ENCODE results near the gene OSBP2.

The OSBP2 gene

DNA sequence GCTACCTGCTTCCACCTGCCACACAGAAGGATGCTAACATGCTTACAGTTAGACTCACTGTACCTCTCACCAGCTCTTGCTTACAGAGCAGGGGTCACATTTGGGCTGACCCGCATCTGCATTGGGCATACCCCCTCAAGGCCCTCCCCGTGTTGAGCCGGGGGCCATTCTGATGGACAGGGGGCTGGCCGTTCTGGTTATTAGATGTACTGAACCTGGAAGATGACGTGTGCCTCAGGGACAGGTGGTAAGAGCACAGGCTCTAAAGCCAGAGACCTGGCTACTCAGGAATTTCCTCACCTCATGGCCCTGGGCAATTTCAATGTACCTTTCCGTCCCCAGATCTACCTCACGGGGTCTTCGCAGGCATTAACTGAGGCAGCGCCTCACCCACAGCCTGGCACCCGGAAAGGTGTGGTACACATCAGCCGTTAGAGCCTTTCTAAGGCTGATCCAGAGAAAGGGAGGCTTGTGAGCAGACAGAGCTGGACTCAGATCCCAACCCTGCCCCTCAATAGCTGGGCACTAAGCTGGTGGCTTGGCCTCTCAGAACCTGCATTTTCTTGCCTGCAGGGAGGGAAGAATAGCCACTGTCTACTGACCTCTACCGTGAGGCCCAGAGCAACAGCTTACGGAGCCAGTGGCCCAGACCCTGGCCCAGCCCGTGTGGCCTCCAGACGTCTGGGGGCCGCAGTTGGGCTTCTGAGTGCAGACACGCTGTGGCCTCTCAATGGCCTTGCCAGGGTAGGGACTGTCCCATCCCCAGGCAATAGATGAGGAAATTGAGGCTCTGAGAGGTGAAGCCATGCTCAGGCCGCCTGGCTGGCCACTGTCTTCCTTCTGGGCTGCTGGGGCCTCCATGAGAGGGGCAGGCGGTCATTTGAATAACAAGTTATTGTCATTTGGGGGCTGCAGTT is 173.3 kb downstream of the OSBP2 start:
- no peak for DNase-seq (ENCODE audit: low read depth, low spot score)

DNA sequence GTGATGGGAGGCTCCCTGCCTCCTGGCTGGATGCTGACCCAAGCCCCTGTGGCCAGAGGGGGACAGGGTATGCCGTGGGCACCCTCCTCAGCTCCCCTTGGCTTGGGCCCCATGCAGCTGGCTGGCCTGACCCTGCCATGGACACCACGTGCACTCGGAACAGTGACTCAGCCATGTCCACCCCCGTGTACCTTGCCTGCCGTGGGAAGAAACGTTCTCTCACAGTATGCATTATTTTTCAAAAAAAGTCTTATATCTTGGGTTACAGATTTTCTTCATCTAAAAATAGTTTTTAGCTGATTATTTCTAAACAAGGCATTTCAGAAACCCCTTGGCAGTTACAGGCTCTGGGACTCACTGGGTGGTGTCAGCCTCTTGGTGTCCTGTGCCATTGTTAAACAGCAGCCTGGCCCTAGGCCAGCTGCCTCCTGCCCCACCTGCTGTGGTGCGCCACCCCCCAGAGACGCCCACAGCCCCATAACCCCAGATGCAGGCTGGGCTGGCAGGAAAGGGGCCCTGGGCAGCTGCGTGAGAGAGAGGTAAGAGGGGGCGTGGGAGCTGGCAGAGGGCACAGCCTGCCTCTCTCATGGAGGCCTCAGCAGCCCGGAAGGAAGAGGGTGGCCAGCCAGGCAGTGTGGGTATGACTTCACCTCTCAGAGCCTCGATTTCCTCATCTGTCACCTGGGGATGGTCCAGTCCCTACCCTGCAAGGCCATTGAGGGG is 174.2 kb downstream of the OSBP2 start:
- no peak for DNase-seq (ENCODE audit: low read depth, low spot score)

DNA sequence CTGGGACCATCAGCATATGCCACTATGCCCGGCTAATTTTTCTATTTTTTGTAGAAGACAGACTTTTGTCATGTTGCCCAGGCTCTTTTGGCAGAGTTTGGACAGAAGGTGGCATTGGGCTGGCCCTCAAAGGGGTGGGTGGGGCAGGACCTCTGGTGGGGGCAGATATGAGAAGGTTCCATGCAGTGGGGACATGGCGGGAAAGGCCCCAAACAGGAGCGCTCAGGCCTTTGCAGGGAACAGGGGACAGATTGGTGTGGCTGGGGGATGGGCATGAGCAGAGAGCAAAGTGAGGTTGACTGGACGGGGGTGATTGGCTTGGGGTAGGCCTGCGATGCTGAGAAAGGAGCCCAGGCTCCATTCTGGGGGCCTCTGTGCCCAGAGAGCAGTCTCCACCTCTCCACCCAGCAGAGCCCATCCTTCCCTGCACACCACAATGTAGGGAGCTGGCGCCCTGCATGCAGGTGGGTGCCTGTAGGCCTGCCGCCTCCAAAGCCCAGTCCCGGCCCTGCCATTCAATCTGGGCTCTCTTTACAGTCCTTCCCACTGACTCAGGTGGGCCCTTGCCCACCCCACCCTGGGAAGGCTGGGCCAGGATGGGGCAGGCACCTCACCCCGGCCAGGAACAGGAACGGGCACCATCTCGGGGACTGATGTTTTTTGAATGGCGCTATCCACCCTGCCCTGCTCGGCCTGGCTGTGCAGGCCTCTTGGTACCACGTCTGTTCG is 175.2 kb downstream of the OSBP2 start:
- no peak for DNase-seq (ENCODE audit: low read depth, low spot score)

DNA sequence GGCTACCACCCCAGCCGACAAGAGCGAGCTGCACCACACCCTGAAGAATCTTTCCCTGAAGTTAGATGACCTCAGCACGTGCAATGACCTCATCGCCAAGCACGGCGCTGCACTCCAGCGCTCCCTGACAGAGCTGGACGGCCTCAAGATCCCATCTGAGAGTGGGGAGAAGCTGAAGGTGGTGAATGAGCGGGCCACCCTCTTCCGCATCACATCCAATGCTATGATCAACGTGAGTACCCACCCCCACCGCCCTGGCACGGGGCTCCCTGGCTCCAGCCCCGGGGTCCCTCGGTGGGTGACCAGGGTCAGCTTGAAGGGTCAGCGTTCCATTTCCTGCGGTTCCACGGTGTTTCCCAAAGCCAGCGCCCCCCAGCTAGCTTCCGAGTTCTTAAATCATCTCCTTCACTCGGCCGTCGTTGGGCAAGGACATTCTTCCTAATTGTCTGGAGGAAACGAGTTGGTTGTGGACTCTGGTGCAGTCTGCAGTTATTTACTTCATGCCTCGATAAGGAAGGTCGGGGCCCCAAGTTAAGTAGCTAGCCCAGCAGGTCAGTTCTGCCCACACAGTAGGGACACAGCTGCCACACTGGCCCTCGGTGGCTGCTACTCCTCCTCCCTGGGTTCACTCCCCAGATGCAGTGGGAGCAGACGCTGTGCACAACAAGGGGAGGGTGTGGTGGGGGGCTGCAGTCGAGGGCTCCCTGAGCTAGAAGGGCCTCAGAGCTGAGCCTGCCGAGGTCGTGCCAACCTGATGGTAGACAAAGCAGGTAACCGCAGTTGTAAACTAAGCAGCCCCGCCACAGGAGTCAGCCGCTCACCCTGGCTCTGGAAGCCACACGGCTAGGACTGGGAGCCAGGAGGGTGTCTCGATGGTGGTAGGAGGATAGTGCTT is 176.0 kb downstream of the OSBP2 start:
- no peak for DNase-seq (ENCODE audit: low read depth, low spot score)

DNA sequence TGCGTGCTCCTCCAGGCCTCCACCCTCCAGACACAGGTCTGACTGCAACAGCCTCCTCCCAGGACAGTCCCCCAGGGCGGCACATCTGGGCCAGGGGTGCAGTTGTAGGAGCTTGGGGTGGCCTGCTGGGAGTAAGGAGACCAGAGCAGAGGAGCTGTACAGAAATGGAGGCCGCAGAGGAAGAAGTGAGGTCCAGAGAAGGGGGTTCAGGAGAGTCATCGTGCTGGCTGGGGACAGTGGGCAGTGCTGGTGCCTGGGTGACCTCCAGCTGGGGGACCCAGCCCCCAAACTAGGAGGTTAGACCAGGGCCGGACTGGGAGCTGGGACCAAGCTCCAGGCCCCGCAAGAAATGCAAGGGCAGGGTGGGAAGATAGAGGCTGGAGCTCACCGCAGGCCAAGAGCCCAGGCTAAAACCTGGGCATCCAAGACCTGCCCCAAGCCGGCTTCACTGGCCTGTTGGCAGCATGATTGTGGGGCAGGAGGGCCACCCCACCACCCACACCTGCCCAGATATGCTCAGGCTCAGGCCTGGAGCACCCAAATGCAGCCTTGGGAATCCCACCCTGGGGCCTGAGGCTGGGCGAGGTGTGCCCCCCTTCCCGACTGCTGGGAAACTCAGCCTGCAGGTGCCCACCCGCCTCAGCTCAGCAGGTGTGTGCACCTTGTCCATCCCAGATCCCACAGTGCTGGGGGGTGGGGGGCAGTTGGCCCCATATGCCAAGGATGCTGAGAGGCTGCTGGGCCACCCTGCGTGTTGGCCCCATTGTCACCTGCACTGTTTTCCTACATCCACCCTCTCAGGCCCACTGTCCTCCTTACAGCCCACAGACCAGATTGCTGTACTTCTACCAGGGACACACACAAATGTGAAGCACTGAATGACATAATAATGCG is 177.0 kb downstream of the OSBP2 start:
- no peak for DNase-seq (ENCODE audit: low read depth, low spot score)

DNA sequence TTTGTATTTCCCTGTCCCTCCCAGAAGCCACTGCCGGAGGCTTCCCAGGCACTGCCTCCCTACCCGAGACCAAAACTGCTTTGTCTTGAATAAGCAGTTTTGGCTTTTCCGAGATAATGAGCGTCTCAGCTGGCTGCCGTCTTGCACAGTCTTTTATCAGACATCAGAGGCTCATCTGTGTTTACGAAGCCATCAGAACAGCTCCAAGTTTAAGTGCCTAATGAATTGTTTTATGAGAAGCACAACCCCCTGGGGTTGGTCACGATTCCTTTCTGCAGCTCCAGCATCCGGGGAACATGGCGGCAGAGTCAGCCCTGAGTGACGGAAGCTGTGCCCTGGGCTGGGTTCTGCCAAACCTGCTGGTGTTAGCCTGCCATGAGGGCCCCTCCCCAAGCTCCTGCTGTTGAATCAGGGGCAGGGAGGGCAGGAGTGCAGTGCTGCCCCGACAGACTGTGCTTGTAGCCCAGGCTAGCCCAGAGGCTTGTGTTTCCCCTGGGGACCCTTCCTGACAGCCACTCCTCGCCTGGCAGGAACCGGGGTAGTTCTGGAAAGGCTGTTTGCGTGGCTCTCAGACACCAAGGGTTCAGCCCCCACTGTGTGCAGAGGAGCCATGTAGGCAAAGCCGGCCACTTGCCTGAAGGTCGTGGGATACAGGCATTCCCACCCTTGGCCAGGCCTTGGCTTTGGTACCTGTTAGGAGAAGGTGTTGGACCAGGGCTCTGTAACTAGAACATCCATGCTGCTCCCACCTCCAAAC is 177.8 kb downstream of the OSBP2 start:
- no peak for DNase-seq (ENCODE audit: low read depth, low spot score)

DNA sequence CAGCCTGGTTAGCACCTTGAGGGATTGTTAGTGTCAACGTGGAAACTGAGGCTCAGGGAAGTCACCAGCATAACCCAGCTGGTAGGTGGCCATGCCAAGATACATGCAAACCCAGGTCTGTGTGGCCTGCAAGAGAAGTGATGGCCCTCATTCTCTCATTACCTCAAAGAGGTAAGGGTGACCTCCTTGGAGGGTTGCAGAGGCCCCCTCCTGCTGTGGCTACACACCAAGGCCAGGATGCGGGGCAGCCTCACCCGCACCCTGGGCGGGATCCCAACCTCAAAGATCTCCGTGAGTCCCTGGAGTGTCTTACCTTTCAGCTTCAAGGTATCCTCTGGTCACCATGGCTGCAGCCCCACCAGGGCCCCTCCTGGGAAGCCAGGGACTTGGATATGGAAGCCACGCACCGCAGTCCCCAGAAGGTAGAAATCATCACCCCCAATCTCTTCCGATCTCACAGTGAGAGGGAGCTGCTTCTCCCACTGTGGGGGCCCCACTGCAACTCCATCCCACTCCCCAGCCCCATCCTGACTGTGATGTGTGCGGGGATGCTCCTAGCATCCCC is 178.5 kb downstream of the OSBP2 start:
- DNase-seq (ENCODE audit: low read depth, low spot score) = no peak

DNA sequence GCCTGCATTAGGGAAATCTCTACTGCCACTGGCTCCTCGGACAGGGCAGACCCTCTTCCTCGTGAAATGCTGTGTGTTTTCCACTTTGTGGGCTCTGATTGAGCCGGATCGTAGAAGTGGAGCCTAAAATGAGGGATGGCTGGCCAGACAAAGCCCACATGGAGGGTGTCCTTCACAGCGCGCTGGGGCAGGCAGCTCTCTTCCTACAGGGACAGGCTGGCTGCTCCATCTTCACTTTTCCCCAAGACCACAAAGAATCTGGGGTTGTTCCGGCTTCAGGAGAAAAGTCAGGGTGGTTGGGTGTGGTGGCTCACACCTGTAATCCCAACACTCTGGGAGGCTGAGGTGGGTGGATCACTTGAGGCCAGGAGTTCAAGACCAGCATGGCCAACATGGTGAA is 179.0 kb downstream of the OSBP2 start:
- DNase-seq (ENCODE audit: low read depth, low spot score) = no peak

DNA sequence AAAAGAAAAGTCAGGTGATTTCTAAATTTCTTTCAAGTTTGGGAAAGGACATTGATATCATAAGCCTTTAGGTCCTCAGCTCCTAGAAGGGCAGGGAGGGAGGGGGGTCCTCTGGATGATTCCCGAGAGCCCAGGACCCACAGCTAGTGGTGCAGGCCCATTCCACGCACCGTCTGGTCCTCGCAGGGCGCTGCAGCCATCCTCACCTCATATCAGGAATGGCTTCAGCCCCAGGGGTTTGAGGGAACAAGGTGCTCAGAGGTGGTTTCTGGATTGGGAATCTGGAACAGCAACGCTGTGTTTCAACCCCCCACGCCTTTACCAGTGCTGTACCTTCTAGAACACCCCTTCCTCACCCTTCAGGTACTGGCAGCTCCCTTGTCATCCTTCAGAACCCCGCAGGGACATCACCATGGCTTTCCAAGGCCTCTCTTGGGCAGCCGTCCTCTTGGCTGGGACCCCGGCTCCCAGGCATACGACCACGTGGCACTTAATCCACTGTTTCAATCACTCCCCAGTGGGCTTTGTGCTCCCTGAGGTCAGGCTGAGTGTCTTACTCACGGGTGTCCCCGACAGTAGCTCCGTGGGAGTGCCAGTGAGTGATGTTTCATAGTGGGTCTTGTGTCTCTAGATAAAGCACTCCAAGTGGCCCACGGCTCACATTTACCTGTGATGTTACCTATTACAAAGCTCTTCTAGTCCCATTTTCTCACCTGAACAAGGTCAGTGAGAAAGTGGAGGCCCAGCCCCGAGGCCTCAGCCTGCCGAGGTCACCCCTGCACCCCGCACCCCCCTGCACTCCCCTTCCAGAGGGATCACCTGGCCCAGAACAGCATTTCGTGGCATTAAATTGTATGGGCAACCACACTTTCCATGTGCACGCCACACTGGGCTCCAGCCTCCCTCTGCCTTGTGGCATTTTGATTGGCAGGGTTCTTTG is 180.0 kb downstream of the OSBP2 start:
- DNase-seq (ENCODE audit: low read depth, low spot score) = no peak

DNA sequence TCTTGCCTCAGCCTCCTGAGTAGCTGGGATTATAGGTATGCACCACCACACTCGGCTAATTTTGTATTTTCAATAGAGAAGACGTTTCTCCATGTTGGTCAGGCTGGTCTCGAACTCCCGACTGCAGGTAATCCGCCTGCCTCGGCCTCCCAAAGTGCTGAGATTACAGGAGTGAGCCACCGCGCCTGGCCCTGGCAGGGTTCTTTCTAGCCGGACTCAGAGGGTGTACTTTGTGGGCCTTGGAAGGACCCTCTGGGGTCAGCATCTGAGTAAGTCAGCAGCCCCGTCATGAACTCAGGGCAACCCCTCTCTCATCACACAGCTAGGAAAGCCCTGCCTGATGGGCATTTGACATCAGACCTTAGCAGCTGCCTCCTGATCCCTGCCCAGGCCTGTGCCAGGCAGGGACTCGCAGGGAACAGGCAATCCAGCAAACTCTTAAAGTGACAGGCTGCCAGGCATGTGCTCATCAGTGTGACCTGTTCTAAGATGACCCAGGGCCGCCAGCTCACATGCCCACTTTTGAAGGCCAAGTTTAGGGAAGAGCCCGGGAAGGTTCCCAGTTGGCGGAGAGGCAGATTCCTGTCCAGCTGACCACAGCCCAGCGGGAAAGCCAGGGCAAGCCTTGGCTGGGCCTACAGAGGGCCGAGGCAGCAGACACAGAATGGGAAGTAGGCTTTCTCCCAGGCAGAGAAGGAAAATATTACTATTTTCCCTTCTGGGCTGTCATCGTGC is 181.0 kb downstream of the OSBP2 start:
- DNase-seq (ENCODE audit: low read depth, low spot score) = no peak

DNA sequence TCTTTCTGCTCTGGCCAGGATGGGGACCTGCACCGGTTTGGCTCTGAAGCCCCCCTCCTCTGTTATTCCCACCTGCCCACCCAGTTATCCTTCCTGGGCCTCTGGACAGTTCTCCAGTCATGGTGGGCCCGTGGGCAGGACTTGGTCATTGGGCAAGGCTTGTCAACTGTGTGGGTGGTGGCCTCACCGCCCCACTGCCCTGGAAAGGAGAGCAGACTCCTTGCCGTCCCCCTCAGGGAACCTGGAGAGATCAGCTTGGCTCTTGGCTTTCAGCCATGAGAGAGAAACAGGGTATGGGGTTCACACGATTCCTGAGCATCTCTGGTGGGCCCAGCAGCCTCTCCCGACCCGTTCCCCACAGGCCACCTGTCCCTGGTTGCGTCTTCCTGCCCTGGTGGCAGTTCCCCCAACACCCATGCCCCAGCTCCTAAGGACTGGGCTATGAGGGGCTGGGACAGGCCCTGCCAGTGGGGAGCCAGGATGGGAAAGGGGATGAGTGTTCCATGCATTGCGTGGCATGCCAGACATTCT is 181.6 kb downstream of the OSBP2 start:
- DNase-seq (ENCODE audit: low read depth, low spot score) = no peak

DNA sequence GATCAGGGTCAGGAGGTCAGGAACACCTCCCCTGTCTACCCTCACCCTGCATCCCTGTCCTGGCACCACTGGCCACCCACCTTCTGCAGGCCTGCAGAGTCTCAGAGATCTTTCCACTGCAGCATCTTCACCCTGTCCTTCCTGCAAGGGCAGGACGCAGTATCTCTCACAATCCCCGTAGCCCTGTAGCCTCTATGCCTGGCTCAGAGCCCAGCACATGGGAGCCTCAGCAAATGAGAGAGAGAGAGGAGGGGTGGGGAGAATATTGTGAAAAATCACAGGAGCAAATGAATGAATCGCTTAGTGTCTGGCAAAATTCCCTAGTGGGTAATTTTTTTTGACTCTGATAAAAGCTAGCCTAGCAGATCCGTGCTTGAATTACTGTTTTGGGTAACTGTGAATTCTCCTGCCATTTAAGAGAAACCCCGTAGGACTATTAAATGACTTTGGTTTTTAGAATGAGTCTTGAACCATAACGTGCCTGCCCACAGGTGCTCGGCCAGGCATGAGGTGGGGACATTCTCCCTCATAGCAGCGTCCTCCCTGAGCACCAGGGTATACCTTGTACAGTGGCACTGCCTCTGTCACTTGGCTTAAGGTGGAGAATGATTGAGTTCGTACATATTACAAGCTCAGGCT is 182.4 kb downstream of the OSBP2 start:
- DNase-seq (ENCODE audit: low read depth, low spot score) = no peak

DNA sequence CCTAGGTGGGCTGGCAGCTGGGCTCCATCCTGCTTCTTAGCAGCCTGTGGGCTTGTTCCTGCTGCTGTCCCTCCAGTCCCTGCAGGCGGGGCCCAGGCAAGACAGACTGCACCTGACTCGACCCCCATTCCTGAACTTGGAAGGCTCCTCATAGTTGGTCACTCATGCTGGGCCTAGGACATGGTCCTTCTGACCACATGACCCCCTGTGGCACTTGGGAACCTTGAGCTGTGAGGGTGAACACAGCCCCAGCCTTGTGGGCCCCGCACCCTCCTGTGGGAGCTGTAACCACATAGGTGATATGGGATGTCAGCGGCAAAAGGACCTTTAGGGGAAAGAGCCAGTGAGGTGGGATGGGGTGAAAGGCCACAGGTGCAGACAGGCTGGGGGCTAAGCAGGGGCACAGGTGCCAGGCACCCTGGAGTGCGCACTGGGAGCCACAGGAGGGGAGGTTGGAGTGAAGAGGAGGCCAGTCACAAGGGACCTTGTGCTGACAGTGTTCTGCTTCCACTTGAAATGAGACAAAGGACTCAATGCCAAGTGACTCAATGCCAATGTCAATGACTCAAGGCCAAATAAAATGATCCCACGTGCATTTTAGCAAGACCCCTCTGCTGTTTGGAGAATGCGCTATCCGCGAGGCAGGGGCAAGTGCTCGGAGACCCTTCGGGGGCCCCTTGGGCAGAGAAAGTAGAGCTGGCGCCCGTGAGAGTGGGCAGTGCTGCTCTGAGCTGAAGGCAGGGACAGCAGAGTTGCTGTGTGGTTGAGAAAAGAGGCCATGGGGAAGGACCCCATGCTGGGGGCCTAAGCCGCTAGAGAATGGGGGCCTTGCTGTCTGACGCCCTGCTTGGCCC is 183.2 kb downstream of the OSBP2 start:
- DNase-seq (ENCODE audit: low read depth, low spot score) = no peak

DNA sequence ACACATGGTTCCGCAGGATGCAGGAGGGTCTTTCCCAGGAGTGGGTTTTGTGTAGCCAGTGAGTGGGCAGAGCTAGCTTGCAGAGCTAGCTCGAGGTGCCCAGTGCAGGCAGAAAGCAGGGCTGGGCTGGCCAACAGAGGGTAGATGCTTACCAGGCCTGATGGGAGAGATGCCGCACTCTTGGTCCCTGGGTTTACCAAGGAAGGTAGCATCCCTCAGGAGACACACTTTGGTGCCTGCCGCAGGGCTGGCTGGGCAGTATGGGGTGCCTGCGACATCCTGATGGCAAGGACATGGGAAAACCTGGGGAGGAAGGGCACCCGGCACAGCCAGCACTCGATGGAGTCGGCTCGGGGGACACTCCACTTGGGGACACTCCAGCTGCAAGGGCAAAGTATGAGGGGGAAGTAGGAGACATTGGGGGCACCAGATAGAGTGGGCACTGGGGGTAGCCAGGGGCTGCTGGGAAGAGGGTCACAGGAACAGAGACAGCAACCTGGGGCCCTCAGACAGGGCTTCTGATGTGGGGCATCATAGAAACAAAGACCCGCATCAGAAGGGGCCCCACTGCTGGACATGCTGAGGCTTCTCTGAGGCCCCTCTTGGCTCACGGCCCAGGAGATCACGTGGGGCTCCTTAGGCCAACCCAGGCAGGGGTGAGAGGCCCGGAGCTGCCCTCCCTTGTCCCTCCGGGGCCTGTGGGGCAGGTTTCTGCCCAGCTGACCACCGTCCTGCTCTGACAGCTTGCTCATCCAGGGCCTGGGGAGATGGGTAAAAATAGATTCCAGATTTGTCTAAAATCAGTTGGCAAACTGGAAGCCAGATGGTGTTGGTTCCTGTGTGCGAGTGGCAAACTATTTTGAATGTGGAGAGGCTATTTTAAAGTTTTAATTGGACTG is 184.1 kb downstream of the OSBP2 start:
- DNase-seq (ENCODE audit: low read depth, low spot score) = no peak

DNA sequence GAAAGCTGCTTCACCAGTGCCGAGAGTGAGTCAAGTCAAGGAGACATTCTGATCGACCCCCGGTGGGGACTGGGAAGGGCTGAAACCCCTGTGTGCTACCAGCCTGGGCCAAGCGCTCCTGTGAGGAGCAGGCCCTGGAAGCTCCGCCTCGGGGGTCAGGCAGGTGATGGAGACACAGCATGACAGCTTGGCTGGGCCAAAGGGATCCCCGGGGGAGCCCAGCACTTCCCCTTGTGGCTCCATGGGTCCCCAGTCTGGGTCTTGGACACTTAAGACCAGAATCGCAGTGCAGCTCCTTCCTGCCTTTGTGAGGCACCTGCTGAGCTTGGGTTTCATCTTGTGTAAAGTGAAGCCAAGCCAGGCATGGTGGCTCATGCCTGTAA is 184.7 kb downstream of the OSBP2 start:
- DNase-seq (ENCODE audit: low read depth, low spot score) = no peak

Data from smooth muscle cell of the brain vasculature (primary cell).